KMS-11 (cell line): ENCODE data around the gene ARHGAP1.

ENCODE experiments used
- H2AFZ ChIP-seq: fragments of 200-600 bp; sonication (generic); 2 replicates; pipeline ENCODE4 v1.6.1; 2016; ENCODE audit warnings: antibody characterized with exemption, mixed run types, low read depth
- H3K27ac ChIP-seq: fragments of 200-600 bp; sonication (generic); 2 replicates; pipeline ENCODE4 v1.6.1; 2016; ENCODE audit warnings: mild to moderate bottlenecking, mixed run types
- H3K27me3 ChIP-seq: fragments of 200-600 bp; sonication (generic); 2 replicates; pipeline ENCODE4 v1.6.1; 2017; ENCODE audit warnings: mild to moderate bottlenecking, low read depth, mixed run types, moderate library complexity; ENCODE audit not compliant: insufficient read depth
- H3K36me3 ChIP-seq: fragments of 200-600 bp; sonication (generic); 2 replicates; pipeline ENCODE4 v1.6.1; 2017; ENCODE audit warnings: mild to moderate bottlenecking, mixed run types; ENCODE audit not compliant: insufficient read depth
- H3K4me1 ChIP-seq: fragments of 200-600 bp; sonication (generic); 2 replicates; pipeline ENCODE4 v1.6.1; 2016; ENCODE audit warnings: mild to moderate bottlenecking, low read depth, mixed run types; ENCODE audit not compliant: poor library complexity, severe bottlenecking
- H3K4me2 ChIP-seq: fragments of 200-600 bp; sonication (generic); 2 replicates; pipeline ENCODE4 v1.7.0; 2016; ENCODE audit warnings: mild to moderate bottlenecking, mixed run types
- H3K4me3 ChIP-seq: fragments of 200-600 bp; sonication (generic); IDR thresholded peaks from 2 replicates; pipeline ENCODE4 v1.6.1; 2017; ENCODE audit warnings: low read depth, low read length, mixed read lengths; ENCODE audit not compliant: insufficient read depth
- H3K79me2 ChIP-seq: fragments of 200-600 bp; sonication (generic); 2 replicates; pipeline ENCODE4 v1.6.1; 2016; ENCODE audit warnings: low read depth, mixed run types; ENCODE audit not compliant: insufficient read depth
- H3K9ac ChIP-seq: fragments of 200-600 bp; sonication (generic); 2 replicates; pipeline ENCODE4 v1.6.1; 2016; ENCODE audit warnings: mild to moderate bottlenecking, mixed run types
- H4K20me1 ChIP-seq: fragments of 200-600 bp; sonication (generic); 2 replicates; pipeline ENCODE4 v1.6.1; 2016; ENCODE audit warnings: mild to moderate bottlenecking, mixed run types; ENCODE audit not compliant: insufficient read depth
- TF ChIP-seq, protein P1 (sequence below): fragments of 200-600 bp; sonication (generic); conservative IDR thresholded peaks from 2 replicates; pipeline ENCODE4 v1.6.1; 2017; ENCODE audit warnings: low read depth, mild to moderate bottlenecking, antibody characterized with exemption, low read length, moderate library complexity, mixed read lengths

Gene ARHGAP1

DNA sequence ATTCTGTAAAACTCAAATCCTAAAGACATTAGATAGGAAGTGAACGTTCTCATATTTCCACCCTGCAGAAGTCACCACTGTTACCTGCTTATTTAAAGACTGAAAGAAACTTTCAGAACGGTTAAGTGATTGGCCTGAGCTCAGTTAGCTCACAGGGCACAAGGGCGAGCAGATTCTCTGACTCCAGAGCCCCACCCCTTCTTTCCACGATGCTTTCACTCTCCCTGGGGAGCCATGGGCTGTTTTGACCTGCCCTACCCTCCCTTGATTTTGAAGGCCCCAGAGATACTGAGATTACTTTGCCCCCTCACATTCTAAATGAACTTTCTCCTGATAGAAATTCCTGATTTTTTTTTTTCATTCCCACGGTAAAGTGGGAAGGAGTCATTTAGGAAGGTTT lies 33.9 kb downstream of the ARHGAP1 start:
- Histone ChIP-seq H3K4me1 (peaks cover 82% of the 10 kb centered on the region), H3K4me3 (no peak overlapping the region), H3K27me3 (no peaks in the 10 kb centered on the region), H3K79me2 (no peaks in the 10 kb centered on the region), H4K20me1 (no peaks in the 10 kb centered on the region), H2AFZ (peak overlapping the region; percentile 1; the same call in 1 of the 2 replicates), H3K27ac (peak overlapping the region; percentile 74), H3K4me2 (peak overlapping the region; percentile 67), H3K36me3 (no peaks in the 10 kb centered on the region), H3K9ac (peak overlapping the region; percentile 6; the same call in 1 of the 2 replicates)
- TF ChIP-seq, protein P1, sequence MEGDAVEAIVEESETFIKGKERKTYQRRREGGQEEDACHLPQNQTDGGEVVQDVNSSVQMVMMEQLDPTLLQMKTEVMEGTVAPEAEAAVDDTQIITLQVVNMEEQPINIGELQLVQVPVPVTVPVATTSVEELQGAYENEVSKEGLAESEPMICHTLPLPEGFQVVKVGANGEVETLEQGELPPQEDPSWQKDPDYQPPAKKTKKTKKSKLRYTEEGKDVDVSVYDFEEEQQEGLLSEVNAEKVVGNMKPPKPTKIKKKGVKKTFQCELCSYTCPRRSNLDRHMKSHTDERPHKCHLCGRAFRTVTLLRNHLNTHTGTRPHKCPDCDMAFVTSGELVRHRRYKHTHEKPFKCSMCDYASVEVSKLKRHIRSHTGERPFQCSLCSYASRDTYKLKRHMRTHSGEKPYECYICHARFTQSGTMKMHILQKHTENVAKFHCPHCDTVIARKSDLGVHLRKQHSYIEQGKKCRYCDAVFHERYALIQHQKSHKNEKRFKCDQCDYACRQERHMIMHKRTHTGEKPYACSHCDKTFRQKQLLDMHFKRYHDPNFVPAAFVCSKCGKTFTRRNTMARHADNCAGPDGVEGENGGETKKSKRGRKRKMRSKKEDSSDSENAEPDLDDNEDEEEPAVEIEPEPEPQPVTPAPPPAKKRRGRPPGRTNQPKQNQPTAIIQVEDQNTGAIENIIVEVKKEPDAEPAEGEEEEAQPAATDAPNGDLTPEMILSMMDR, result no peak

DNA sequence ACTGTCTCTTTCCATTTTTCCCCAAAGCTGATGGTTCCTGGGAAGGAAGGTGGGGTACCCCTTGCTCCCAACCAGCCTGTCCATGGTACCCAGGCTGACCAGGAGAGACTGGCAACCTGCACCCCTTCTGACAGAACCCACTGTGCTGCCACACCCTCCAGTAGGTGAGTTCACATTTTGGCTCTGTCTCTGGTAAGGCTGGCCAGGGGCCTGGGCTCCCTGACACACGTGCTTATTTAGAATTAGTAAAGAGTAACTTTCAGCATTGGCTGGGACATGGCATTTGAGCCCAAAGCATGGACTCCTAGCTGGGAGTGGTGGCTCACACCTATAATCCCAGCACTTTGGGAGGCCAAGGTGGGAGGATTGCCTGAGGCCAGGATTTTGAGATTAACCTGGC lies 35.1 kb downstream of the ARHGAP1 start:
- Histone ChIP-seq H3K79me2 (no peaks in the 10 kb centered on the region), H3K9ac (no peak overlapping the region), H3K4me1 (peaks cover 80% of the 10 kb centered on the region), H3K4me3 (no peak overlapping the region), H3K4me2 (no peak overlapping the region), H2AFZ (no peak overlapping the region), H3K27me3 (no peaks in the 10 kb centered on the region), H3K36me3 (no peaks in the 10 kb centered on the region), H3K27ac (peak overlapping the region; percentile 74; the same call in 1 of the 2 replicates), H4K20me1 (no peaks in the 10 kb centered on the region)
- TF ChIP-seq, protein P1, result no peak

DNA sequence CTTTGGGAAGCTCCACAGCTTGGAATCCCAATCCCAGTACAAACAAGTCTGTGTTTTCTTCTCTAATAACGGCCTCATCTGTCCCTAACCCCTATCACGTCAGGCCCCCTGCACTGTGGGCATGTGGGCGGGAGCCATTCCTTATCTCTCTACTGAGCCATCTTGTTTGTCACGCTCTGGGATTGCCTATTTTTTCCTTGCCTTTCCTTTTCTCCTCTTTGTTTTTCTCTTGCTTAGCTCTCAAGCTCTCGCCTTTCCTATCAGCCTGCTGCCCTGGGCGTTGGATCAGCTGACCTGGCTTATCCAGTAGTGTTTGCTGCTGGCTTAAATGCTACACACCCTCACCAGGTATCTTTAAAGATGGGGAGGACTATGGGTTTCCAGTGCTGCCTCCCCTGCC lies 35.8 kb downstream of the ARHGAP1 start:
- no peaks in the 10 kb centered on the region for H4K20me1 ChIP-seq
- no peak overlapping the region for H3K4me3 ChIP-seq
- no peak overlapping the region for H3K27ac ChIP-seq
- no peak overlapping the region for H3K9ac ChIP-seq
- H3K36me3 ChIP-seq, result no peaks in the 10 kb centered on the region
- no peaks in the 10 kb centered on the region for H3K27me3 ChIP-seq
- TF ChIP-seq, protein P1, result no peak
- no peak overlapping the region for H2AFZ ChIP-seq
- no peaks in the 10 kb centered on the region for H3K79me2 ChIP-seq
- H3K4me1 ChIP-seq, result peaks cover 80% of the 10 kb centered on the region
- H3K4me2 ChIP-seq, result no peak overlapping the region

DNA sequence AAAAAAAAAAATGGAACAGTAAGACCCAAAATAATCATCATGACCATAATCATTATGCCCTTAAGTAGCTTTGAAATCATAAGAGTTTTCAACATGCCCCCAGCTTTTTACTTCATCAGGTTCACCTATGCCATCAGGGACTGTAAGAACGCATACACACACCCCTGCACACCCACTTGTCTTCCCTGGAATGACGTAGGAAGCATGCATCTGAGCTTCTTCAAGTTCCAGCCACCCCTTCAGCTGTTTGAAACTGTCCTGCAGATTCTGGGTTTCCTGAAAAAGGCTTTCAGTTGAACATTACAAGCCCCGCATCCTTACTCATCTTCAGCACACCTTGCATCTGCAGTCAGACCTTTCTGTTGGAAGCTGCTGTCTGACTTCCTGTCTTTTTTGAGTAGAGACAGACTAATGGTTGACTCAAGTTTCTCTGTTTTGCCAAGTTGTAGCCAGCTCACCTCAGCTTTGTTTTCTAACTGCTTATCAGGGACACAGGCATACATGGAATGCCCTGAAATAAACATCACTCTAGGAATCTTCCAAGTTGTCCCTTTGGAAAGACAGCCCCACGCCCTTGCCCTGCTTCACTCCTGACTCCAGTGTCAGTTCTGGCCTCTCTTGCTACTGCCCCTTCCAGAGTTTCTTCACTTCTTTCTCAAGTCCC lies 37.0 kb downstream of the ARHGAP1 start:
- no peak overlapping the region for H3K4me3 ChIP-seq
- H4K20me1 ChIP-seq, result no peaks in the 10 kb centered on the region
- H3K79me2 ChIP-seq, result no peaks in the 10 kb centered on the region
- H3K4me1 ChIP-seq, result peaks cover 80% of the 10 kb centered on the region
- no peaks in the 10 kb centered on the region for H3K36me3 ChIP-seq
- H3K27ac ChIP-seq, result no peak overlapping the region; the same call in 1 of the 2 replicates
- TF ChIP-seq, protein P1, result no peak
- no peak overlapping the region for H3K9ac ChIP-seq
- no peaks in the 10 kb centered on the region for H3K27me3 ChIP-seq
- H2AFZ ChIP-seq, result no peak overlapping the region
- no peak overlapping the region for H3K4me2 ChIP-seq
